Upper lobe of right lung (tissue), 1 donor: ENCODE data around the gene SDK2. TPM values are rescaled to one million over a fixed set of nuclear protein-coding genes. Genes with fewer than 3 reads are reported as not detected.
A peak's percentile ranks its signal among the peaks of the same experiment; 100 is the strongest.

Source experiments
- ATAC-seq: fragments of 200-7000 bp; cut with Tn5 transposase; one replicate; pipeline ENCODE4 v1.9.1; 2020; ENCODE audit warnings: mild to moderate bottlenecking, moderate library complexity
- DNase-seq: peaks from one replicate; pipeline ENCODE4 v3.0.0-alpha.2; 2020
- H3K27ac ChIP-seq: fragments of 200-600 bp; one replicate; pipeline ENCODE4 v1.8.0; 2022
- H3K27me3 ChIP-seq: fragments of 200-600 bp; one replicate; pipeline ENCODE4 v1.8.0; 2022; ENCODE audit warnings: mild to moderate bottlenecking
- H3K36me3 ChIP-seq: fragments of 200-600 bp; one replicate; pipeline ENCODE4 v1.8.0; 2022
- H3K4me1 ChIP-seq: fragments of 200-600 bp; one replicate; pipeline ENCODE4 v1.8.0; 2022
- H3K4me3 ChIP-seq: fragments of 200-600 bp; one replicate; pipeline ENCODE4 v1.8.0; 2022; ENCODE audit warnings: mild to moderate bottlenecking
- H3K9me3 ChIP-seq: fragments of 200-600 bp; one replicate; pipeline ENCODE4 v1.8.0; 2022
- intact Hi-C: fragments of 100-400 bp; cut with DNase I; formaldehyde crosslinking; loops from one replicate; pipeline ENCODE4 v1.11.0; 2022
- total RNA-seq: library from RNA; stranded (reverse); fragmentation: NEBNext Ultra II Directional; extraction: Animal tissue kit (Norgen Biotek cat#: 25700); gene quantifications from one replicate; pipeline ENCODE4 v1.2.1, GENCODE V29; 2021
- TF ChIP-seq, protein P1 (sequence below): fragments of 200-600 bp; IDR thresholded peaks from one replicate; pipeline ENCODE4 v1.8.0; 2022; ENCODE audit warnings: antibody characterized with exemption
- donor health status: DM: no; HTN: yes; CAD: no; lungs with severe emphysema.

Gene SDK2
- total RNA-seq, 1 donor from 2014 or later = 2.3 TPM

GRCh38 chr17:73652886-73653480 is 8.7 kb upstream of the SDK2 start:
- Histone ChIP-seq H3K27ac (no peak overlapping the region), H3K9me3 (no peaks in the 10 kb centered on the region), H3K36me3 (no peaks in the 10 kb centered on the region), H3K4me1 (peaks cover 6% of the 10 kb centered on the region), H3K4me3 (no peak overlapping the region), H3K27me3 (peaks cover 6% of the 10 kb centered on the region)
- ATAC-seq (no peak), DNase-seq (no peak)
- TF ChIP-seq, protein P1, sequence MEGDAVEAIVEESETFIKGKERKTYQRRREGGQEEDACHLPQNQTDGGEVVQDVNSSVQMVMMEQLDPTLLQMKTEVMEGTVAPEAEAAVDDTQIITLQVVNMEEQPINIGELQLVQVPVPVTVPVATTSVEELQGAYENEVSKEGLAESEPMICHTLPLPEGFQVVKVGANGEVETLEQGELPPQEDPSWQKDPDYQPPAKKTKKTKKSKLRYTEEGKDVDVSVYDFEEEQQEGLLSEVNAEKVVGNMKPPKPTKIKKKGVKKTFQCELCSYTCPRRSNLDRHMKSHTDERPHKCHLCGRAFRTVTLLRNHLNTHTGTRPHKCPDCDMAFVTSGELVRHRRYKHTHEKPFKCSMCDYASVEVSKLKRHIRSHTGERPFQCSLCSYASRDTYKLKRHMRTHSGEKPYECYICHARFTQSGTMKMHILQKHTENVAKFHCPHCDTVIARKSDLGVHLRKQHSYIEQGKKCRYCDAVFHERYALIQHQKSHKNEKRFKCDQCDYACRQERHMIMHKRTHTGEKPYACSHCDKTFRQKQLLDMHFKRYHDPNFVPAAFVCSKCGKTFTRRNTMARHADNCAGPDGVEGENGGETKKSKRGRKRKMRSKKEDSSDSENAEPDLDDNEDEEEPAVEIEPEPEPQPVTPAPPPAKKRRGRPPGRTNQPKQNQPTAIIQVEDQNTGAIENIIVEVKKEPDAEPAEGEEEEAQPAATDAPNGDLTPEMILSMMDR = no peak
- intact Hi-C loops = no loop called here

DNA sequence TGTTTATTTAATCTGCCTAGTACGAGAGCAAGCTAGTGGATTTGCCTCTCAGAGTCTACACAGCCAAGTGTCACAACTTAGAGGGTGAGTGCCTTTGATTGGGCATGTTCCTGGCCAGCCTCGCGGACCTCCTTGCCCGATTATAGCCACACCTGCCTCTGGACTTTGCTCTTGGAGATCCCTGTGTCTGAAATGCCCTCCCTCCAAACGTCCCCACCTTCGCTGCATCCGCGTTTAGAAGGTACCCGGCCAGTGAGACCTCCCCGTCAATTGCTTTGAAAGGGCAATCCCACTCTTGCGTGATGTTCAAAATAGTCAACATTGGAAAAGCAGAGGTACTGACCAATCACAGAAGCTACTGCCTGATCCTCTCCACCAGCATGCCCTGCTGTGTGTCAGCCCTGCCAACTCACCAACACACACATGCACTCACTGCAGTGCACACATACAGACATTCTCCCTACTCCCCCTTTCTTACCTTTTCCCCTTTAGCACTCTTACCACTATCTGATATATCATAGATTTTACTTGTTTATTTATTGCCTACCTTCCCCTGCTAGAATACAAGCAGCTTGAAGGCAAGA is 6.5 kb upstream of the SDK2 start:
- TF ChIP-seq, protein P1 = no peak
- intact Hi-C loops = no loop called here
- Histone ChIP-seq H3K27me3 (peaks cover 28% of the 10 kb centered on the region), H3K4me1 (no peaks in the 10 kb centered on the region), H3K9me3 (no peaks in the 10 kb centered on the region), H3K4me3 (no peak overlapping the region), H3K27ac (no peak overlapping the region), H3K36me3 (no peaks in the 10 kb centered on the region)
- DNase-seq = peak; percentile 25
- ATAC-seq = no peak

- no peak for DNase-seq
These were observed 5.9 kb upstream of the SDK2 start for GRCh38 chr17:73650140-73650539.

DNA sequence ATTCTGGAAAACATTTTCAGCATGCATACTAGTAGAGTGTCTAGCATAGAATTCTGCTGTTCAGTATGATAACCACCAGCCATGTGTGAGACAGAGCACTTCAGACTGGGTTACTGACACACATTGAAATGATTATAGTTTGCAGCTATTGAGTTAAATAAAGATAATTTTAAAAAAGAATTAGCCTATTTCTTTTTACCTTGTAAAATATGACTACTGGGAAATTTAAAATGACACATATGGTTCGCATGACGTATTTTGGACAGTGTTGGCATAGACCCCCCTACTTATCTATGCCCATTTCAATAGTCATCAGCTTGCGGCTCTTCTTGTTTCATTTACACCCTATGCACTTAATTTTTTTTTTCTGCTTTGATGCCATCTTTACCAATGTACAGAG is 4.7 kb upstream of the SDK2 start:
- Histone ChIP-seq H3K36me3 (no peaks in the 10 kb centered on the region), H3K27me3 (peaks cover 40% of the 10 kb centered on the region), H3K9me3 (no peaks in the 10 kb centered on the region), H3K4me3 (no peak overlapping the region), H3K27ac (no peak overlapping the region), H3K4me1 (peaks cover 5% of the 10 kb centered on the region)
- DNase-seq (no peak), ATAC-seq (no peak)
- TF ChIP-seq, protein P1 = no peak
- intact Hi-C loops = loop anchor here (10.0 kb wide), 1 partner anchor 306 kb away; no protein-coding TSS in a partner anchor

More at GRCh38 chr17:73650140-73650539, 5.9 kb upstream of the SDK2 start:
- TF ChIP-seq, protein P1 = peak; percentile 23
- Histone ChIP-seq H3K27ac (no peak overlapping the region), H3K36me3 (no peaks in the 10 kb centered on the region), H3K9me3 (no peaks in the 10 kb centered on the region), H3K27me3 (peaks cover 34% of the 10 kb centered on the region), H3K4me1 (peaks cover 4% of the 10 kb centered on the region), H3K4me3 (no peak overlapping the region)
- intact Hi-C loops = no loop called here
- peak; percentile 20 for ATAC-seq

DNA sequence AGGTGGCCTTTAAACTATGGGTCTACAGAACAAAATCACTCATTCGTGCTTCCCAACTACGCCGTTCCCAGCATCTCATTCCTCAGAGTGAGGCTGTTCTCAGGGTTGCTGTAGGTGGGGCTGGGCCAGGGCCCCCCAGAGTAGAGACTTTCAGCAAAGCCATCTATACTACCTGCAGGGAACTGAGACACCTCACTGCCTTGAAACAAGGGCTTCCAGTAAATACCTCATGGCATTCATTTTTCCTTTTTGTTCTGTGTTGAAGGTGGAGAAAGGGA is 4.2 kb upstream of the SDK2 start:
- TF ChIP-seq, protein P1 = no peak
- DNase-seq (peak; percentile 32), ATAC-seq (no peak)
- H3K9me3 ChIP-seq = no peaks in the 10 kb centered on the region
- intact Hi-C loops = loop anchor here (10.0 kb wide), 1 partner anchor 306 kb away; no protein-coding TSS in a partner anchor
- H3K27ac ChIP-seq = no peak overlapping the region
- H3K36me3 ChIP-seq = no peaks in the 10 kb centered on the region
- H3K27me3 ChIP-seq = peaks cover 45% of the 10 kb centered on the region
- no peak overlapping the region for H3K4me3 ChIP-seq
- peaks cover 10% of the 10 kb centered on the region for H3K4me1 ChIP-seq
